ENCODE results near the gene ERN1. TPM values are rescaled to one million over a fixed set of nuclear protein-coding genes. Genes with fewer than 3 reads are reported as not detected.

The ERN1 gene
- polyA plus RNA-seq, 1 donor from 2014 or later: 2.3 TPM

DNA sequence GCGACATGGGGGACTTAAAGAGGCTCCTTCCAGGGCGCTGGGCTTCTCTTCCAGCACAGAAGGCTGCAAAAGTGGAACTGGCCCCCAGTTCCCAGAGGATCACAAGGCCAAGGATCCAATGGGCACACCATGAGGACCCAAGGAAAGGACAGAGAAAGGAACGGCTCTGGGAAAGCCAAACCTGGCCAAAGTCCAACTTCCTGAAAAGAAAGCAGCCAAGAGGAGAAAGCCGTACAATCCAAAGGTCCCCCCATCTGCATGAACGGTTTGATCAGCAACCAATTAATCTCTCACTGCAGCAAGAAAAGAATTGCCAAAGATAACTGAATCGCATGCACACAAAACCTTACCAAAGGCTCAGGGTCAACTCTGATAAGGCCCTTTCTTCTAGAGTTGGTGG is 89.7 kb downstream of the ERN1 start:
- Histone ChIP-seq H3K9me3 (ENCODE audit: low read length) (no peaks in the 10 kb centered on the region), H4K20me1 (ENCODE audit: insufficient read depth) (no peaks in the 10 kb centered on the region)
- TF ChIP-seq RAD21 (conservative IDR thresholded peaks at IDR 0.05) (no peak), MXI1 (conservative IDR thresholded peaks at IDR 0.05; ENCODE audit: poor library complexity, severe bottlenecking) (no peak), TAF1 (IDR thresholded peaks at IDR 0.05; ENCODE audit: low read depth) (no peak), SMC3 (conservative IDR thresholded peaks at IDR 0.05; ENCODE audit: poor library complexity) (no peak), EZH2 (IDR thresholded peaks at IDR 0.05; ENCODE audit: borderline replicate concordance, insufficient read depth, low read length, poor library complexity, severe bottlenecking) (no peak), EP300 (conservative IDR thresholded peaks at IDR 0.05; ENCODE audit: poor library complexity, severe bottlenecking) (no peak), POLR2AphosphoS5 (IDR thresholded peaks at IDR 0.05) (no peak)
- TF ChIP-seq, protein P1, sequence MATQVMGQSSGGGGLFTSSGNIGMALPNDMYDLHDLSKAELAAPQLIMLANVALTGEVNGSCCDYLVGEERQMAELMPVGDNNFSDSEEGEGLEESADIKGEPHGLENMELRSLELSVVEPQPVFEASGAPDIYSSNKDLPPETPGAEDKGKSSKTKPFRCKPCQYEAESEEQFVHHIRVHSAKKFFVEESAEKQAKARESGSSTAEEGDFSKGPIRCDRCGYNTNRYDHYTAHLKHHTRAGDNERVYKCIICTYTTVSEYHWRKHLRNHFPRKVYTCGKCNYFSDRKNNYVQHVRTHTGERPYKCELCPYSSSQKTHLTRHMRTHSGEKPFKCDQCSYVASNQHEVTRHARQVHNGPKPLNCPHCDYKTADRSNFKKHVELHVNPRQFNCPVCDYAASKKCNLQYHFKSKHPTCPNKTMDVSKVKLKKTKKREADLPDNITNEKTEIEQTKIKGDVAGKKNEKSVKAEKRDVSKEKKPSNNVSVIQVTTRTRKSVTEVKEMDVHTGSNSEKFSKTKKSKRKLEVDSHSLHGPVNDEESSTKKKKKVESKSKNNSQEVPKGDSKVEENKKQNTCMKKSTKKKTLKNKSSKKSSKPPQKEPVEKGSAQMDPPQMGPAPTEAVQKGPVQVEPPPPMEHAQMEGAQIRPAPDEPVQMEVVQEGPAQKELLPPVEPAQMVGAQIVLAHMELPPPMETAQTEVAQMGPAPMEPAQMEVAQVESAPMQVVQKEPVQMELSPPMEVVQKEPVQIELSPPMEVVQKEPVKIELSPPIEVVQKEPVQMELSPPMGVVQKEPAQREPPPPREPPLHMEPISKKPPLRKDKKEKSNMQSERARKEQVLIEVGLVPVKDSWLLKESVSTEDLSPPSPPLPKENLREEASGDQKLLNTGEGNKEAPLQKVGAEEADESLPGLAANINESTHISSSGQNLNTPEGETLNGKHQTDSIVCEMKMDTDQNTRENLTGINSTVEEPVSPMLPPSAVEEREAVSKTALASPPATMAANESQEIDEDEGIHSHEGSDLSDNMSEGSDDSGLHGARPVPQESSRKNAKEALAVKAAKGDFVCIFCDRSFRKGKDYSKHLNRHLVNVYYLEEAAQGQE (IDR thresholded peaks at IDR 0.05; ENCODE audit: borderline replicate concordance): no peak
- TF ChIP-seq, protein P2, sequence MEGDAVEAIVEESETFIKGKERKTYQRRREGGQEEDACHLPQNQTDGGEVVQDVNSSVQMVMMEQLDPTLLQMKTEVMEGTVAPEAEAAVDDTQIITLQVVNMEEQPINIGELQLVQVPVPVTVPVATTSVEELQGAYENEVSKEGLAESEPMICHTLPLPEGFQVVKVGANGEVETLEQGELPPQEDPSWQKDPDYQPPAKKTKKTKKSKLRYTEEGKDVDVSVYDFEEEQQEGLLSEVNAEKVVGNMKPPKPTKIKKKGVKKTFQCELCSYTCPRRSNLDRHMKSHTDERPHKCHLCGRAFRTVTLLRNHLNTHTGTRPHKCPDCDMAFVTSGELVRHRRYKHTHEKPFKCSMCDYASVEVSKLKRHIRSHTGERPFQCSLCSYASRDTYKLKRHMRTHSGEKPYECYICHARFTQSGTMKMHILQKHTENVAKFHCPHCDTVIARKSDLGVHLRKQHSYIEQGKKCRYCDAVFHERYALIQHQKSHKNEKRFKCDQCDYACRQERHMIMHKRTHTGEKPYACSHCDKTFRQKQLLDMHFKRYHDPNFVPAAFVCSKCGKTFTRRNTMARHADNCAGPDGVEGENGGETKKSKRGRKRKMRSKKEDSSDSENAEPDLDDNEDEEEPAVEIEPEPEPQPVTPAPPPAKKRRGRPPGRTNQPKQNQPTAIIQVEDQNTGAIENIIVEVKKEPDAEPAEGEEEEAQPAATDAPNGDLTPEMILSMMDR (IDR thresholded peaks at IDR 0.05; ENCODE audit: poor library complexity, severe bottlenecking): no peak

DNA sequence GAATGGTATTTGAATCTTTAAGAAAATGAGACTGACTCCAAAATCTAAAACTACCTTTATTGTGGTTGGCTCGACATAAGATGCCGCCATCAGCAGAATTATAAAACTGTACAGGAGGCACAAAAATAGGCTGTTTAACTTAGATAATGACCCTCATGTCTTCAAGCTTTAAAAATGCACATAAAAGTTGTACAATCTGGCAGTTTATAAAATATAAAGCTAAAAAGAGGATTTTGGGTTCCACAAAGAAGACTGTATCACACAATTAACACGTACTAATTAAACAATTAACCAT is 90.9 kb downstream of the ERN1 start:
- Histone ChIP-seq H3K4me3 (ENCODE audit: low read length) (no peak overlapping the region), H3K9ac (ENCODE audit: low read length) (no peak overlapping the region), H2AFZ (ENCODE audit: low read depth, low read length) (no peak overlapping the region), H3K79me2 (replicated peaks; ENCODE audit: insufficient read depth, low read length) (no peaks in the 10 kb centered on the region), H4K20me1 (ENCODE audit: insufficient read depth) (no peaks in the 10 kb centered on the region), H3F3A (ENCODE audit: insufficient read depth, low read length, poor library complexity, severe bottlenecking) (no peaks in the 10 kb centered on the region), H3K9me2 (ENCODE audit: insufficient read depth, low read length) (no peaks in the 10 kb centered on the region), H3K4me2 (ENCODE audit: low read length) (no peak overlapping the region), H3K36me3 (ENCODE audit: insufficient read depth, low read length) (no peaks in the 10 kb centered on the region), H3K9me3 (ENCODE audit: low read length) (no peaks in the 10 kb centered on the region), H3K27me3 (ENCODE audit: insufficient read depth, low read depth, low read length) (no peaks in the 10 kb centered on the region), H3K27ac (ENCODE audit: low read length) (no peak overlapping the region)
- no peak for TF ChIP-seq MXI1 (conservative IDR thresholded peaks at IDR 0.05; ENCODE audit: poor library complexity, severe bottlenecking)
- TF ChIP-seq, protein P1 (IDR thresholded peaks at IDR 0.05; ENCODE audit: borderline replicate concordance): no peak
- no peak for TF ChIP-seq SMC3 (conservative IDR thresholded peaks at IDR 0.05; ENCODE audit: poor library complexity)

More for the DNA sequence above, 89.7 kb downstream of the ERN1 start:
- Histone ChIP-seq H3K27ac (ENCODE audit: low read length) (no peak overlapping the region), H3K36me3 (ENCODE audit: insufficient read depth, low read length) (no peaks in the 10 kb centered on the region), H3F3A (ENCODE audit: insufficient read depth, low read length, poor library complexity, severe bottlenecking) (no peaks in the 10 kb centered on the region), H3K9me2 (ENCODE audit: insufficient read depth, low read length) (no peaks in the 10 kb centered on the region), H3K27me3 (ENCODE audit: insufficient read depth, low read depth, low read length) (no peaks in the 10 kb centered on the region), H2AFZ (ENCODE audit: low read depth, low read length) (no peak overlapping the region), H3K9ac (ENCODE audit: low read length) (no peak overlapping the region), H3K4me2 (ENCODE audit: low read length) (no peak overlapping the region), H3K4me3 (ENCODE audit: low read length) (no peak overlapping the region), H3K79me2 (replicated peaks; ENCODE audit: insufficient read depth, low read length) (no peaks in the 10 kb centered on the region)

Data from neural cell (in vitro differentiated cells).